HG03139 (cell line): ENCODE data around the gene CD300A.
"Not testable (repeated sequence)": the region's sequence is repeated elsewhere in the genome, so short reads cannot be mapped to it uniquely, and the experiment has no call there.

Experiments used
- ATAC-seq: cut with Tn5 transposase; IDR thresholded peaks from one replicate; pipeline ENCODE4 v1.9.1; 2021; ENCODE audit not compliant: unreplicated experiment

The CD300A gene

DNA sequence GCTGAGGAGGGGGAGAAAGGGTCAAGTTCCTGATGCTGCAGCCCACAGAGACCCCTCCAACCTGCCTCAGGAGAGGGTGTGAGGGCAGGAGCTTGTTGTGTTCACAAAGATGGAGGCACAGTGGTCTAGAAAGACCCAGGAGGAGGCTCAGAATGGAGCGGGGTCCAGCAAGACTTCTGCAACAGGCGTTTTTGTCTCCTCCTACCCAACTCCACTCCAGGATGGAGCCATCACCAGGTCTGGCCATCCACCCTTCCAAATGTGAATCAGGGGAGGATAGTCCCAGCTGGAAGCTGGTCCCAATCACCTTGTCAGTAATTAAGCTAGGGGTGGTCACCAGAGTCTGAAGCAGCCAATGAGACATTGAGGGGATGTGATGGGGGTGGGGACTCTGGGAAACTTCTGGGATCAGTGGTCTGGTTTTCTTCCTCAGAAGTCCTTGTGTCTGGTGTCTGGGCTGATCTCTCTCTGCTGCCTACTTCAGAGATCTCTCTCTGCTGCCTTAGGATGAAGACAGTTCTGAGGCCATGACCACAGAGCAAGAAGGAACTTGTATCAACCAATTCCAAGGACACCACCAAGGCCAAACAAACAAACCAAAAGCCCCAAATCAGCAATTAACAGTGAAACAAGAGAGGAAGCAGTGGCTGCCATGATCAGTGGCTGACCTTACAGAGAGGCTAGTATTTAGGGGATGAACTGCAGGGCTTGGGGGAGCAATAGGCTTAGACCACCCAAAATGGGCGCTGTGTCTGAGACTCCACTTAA, 50.3 kb downstream of the CD300A start:
- no peak for ATAC-seq

DNA sequence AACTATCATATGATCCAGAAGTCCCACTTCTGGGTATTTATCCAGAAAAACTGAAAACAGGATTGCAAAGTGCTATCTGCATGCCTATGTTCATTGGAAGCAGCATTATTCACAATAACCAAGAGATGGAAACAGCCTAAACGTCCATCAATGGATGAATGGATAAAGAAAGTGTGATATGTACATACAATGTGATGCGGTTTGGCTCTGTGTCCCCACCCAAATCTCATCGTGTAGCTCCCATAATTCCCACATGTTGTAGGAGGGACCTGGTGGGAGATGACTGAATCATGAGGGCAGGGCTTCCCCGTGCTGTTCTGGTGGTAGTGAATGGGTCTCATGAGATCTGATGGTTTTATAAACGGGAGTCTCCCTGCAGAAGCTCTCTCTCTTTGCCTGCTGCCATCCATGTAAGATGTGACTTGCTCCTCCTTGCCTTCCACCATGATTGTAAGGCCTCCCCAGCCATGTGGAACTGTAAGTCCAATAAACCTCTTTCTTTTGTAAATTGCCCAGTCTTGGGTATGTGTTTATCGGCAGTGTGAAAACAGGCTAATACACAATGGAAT, 52.1 kb downstream of the CD300A start:
- ATAC-seq, result not testable (repeated sequence)

DNA sequence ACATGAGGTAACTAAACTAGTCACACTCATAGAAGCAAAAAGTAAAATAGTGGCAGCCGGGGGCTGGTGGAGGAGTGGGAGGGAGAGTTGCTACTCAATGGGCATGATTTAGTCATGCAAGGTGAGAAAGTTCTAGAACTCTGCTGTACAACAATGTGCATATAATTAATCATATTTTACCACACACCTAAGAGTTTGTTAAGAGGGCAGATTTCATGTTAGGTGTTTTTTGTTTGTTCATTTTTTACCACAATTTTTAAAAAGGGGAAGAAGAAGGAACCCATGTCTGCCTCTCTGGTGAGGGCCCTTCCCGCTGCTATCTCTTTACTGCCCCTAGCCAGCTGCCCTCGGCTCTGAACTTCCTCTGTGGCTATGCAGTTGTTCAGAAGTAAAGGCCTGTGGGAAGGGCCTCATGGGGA, 53.6 kb downstream of the CD300A start:
- ATAC-seq, result no peak

DNA sequence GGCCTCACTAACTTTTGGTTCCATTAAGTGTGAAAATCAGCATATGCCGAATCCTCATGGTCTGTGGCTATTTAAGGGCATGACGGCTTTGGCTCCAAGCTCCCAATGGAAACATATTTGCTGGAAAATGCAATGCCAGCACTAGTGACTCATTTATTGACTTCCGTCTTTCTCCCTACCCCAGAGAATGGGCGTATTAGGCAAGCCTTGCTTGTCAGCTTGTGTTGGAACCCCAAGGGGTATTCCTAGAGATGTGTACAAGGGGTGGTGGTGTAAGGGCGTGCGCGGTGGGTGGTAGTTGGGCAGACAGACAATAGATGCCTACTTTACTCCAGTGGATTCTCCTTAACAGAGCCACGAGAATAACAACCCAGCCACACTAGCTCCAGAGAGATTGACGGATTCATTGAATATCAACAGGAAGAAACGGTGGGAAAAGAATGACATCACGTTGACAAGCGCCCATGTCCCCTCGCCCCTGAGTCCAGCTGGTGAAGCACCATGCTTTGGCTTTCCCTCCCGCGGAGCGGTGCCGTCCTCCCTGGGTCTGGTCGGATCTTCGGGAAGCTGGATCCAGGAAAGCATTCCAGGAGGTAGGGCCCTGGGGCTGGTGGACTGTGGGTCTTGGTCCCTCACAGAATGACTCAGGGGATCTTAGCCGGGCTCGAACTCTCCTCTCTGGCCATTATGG, 54.5 kb downstream of the CD300A start:
- ATAC-seq, result no peak

DNA sequence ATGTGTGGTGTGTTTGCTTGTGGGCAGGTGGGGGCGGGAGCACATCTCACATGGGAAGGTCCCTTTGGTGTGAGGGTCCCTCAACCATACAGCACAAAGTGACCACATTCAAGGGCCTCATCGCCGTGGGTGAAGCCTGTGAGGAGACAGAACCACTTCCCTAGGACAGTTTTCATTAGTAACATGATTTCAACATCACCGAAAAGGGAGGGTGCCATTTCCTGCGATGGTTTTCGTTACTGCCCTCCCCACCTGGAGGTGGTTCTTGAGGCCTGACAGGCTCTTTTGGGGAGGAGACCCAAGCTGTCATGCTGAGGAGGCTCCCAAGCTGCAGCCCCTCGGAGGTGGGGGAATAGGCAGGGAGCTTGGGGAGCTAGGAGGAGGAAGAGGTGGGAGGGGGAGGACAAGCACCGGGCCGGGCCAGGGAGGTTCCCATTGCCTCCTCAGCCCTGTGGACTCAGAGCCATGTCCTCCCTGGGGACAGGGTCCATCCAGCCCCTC, 55.3 kb downstream of the CD300A start:
- ATAC-seq, result no peak

DNA sequence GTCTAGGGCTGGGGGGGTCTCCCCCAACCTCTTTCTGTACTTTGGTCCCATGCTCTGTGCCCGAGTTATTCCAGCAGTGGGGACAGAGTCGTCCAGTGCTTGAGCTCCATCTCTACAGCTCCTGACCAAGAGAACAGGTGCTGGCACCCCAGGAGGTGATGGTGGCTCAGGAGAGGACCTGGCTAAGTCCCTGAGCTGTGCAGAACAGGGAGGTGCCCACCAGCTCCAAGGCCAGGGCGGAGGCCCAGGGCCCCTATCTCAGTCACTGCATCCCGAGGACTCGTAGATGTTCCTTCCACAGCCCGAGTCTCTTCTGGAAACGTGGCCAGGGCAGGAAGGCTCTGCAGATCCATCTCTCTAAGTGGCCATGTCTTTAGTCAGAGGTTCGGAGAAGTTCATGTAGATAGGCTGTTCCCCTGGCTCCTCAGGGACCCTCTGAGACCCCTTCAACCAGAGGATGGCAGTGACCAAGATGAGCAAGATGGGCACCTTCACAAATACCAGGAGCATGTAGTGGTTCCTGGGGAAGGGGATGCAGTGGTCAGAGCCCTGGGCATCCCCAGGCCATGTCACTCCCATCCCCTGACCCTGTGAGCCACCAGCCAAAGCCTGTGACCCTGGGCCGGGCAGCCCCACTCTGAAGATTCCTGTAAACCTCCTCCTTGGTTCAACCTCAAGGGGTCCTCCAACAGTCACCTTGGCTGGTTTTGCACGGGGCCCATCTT, 56.1 kb downstream of the CD300A start:
- no peak for ATAC-seq

DNA sequence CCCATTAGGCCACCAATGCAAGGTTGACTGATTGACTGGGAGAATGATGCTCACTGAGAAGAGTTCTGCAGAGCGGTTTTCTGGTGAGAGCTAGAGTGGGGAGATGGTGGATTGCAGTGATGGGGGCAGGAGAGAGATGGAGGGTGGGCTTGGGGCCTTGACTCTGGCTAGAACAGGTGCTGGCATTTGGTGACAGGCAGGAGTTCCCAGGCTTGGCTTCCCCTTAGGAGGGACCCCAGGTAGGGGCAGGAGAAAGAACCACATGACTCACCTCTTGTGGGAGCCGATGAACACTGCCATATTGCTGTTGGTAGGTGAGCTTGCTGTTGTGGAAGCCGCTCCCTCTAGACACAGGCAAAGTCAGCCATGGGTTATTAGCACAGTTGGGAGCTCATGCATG, 56.9 kb downstream of the CD300A start:
- ATAC-seq, result no peak

DNA sequence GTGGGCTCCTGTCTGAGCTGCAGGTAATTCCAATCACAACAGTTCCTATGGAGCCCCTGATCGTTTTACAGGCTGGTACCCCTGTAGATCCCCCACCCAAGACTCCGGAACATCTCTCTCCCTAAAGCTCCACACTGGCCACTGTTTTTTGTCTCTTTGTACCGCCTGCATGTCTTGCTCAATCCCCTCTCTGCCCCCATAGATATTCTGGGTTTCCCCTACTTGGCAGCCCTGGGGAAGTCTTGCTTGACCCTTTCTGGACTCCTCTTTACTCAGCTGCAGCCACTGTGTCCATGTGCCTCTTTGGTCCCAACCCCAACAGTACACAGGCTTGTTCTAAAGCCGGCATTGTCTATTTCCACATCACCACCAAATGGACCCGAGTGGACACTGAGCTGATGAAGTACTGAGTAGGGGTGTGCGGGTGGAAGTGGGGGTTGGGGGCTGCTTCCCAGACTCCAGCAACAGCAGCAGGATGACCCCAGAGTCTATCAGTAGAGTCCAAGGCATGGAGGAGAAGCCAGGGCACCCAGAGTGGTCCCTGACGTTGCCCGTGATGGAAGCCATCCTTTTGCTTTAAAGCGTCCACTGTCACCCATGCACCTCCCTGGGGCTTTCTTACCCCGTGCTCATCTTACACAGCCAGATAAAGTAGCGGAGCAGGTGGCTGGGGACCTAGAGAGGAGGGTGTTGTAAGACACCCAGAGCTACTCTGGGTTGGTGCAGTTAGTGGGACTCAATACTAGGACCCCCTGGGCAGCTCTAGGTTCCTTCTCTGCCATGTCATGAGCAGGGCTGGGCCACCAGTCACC, 58.4 kb downstream of the CD300A start:
- no peak for ATAC-seq

DNA sequence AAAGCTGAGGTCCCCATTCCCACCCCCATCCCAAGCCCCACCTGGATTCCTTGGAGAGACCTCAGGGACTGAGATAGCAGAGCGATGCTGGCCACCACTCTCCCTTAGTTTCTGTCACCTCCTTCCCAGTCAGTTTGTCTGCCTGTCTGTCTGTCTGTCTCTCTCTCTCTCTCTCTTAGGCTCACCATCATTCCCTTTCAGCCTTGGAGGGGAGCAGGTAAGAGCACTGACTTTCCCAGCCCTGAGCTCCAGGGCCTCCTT, 59.0 kb downstream of the CD300A start:
- ATAC-seq, result no peak

DNA sequence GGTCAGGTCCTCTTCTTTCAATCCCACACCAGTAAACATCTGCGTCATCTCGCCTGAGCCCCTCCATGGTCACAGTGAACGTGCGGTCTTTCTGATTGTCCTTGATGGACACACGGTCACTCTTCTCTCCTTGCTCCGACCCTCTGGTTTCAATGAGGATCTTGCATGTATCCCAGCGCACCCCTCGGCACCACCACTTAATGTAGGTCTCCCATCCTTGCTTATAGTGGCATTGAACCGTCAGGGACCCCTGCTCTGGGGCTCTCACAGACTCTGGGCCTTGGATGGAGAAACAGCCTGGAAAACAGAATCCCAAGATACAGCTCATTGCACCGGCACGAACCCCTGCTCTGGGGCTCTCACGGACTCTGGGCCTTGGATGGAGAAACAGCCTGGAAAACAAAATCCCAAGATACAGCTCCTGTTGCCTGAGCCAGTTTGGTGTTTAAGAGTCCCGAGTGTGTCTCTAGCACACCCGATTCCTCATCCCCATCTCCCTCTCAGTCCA, 59.4 kb downstream of the CD300A start:
- no peak for ATAC-seq

DNA sequence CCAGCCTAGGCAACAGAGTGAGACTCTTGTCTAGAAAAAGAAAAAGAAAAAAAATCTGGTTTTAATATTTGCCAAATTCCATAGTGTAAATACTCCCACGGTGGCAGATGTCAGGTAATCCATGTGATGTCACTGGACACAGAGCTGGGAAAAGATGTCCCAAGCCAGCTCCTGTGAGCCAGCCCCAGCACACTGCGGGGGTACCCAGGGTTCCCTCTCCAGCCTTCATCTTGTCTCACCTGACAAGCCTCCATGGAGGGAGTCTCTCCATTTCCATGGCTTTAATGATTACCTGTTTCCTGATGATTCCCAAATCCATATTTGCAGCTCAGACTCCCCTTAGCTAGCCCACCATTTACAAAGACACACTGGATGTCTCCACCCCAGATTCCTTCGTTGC, 60.2 kb downstream of the CD300A start:
- ATAC-seq, result no peak

DNA sequence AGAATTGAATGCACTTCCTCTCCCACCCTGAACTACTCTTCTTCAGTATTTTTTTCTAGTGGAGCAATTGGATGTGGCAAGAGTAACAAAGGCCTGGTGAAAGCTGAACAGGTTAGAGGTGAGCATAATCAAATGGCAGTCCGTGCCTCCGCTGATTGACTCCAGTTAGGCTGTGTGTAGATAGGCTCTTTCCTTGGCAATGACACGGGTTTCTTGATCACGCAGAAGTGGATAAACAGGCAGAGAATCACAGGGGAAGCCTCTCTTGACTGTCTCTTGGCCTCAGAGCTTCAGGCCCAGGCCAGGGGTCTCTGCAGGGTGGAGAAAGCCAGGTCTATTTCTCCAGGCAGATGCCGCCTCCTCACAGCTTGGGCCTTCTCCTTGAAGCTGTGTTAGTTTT, 60.6 kb downstream of the CD300A start:
- no peak for ATAC-seq

DNA sequence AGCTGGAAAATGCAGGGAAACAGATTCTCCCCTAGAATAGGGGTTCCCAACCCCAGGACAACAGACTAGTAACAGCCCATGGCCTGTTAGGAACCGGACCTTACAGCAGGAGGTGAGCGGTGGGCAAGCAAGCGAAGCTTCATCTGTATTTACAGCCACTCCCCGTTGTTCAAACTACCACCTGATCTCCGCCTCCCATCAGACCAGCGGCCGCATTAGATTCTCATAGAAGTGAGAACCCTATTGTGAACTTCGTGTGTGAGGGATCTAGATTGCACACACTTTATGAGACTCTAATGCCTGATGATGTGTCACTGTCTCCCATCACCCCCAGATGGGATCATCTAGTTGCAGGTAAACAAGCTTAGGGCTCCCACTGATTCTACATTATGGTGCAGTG, 61.3 kb downstream of the CD300A start:
- ATAC-seq, result no peak

DNA sequence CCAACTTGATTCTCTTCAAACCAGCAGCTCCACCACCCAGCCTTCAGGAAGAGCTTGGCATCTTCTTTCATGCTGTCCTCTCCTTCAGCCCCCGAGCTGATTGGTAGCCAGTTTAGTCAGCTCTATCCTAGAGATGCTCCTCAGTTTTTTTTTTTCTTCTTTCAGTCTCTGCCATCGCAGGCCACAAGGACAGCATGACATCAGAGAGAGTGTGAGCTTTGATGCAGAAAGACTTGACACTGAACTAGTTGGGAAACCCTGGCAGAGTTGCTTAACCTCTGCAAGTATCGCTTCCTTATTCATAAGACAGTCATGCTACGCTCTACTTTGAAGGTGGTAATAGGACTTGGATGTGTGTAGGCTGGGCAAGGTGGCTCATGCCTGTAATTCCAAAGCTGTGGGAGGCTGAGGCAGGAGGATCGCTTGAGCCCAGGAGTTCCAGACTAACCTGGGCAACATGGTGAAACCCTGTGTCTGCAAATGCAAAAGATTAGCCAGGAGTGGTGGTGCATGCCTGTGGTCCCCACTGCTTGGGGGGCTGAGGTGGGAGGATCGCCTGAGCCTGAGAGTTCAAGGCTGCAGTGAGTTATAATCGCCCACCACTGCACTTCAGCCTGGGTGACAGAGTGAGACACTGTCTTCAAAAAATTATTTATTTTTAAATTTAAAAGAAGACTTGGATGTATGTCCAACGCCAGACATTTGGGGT, 62.2 kb downstream of the CD300A start:
- ATAC-seq, result peak; percentile 57

DNA sequence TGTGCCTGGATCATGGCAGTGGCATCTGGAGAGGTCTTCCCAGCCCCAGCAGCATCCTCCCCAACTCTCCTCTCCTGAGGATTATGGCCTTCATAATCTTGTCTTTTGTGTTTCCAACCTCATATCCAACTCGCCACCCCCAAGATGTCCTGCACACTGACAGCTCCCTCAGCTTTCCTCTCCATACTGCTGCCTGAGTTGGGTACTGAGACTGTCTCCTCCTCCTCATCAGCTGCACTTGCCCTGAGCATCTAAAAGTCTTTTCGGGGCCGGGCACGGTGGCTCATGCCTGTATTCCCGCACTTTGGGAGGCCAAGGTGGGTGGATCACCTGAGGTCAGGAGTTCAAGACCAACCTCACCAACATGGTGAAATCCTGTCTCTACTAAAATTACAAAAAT, 62.8 kb downstream of the CD300A start:
- ATAC-seq, result no peak

DNA sequence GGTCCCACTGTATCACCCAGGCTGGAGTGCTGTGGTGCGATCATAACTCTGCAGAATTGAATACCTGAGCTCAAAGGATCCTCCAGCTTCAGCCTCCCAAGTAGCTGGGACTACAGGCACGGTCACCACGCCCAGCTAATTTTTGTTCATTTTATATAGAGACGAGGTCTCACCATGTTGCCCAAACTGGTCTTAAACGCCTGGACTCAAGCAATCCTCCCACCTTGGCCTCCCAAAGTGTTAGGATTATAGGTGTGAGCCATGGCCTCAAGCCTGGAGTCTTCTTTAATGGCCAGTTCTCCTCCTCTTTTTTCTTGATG, 64.4 kb downstream of the CD300A start:
- ATAC-seq, result no peak

DNA sequence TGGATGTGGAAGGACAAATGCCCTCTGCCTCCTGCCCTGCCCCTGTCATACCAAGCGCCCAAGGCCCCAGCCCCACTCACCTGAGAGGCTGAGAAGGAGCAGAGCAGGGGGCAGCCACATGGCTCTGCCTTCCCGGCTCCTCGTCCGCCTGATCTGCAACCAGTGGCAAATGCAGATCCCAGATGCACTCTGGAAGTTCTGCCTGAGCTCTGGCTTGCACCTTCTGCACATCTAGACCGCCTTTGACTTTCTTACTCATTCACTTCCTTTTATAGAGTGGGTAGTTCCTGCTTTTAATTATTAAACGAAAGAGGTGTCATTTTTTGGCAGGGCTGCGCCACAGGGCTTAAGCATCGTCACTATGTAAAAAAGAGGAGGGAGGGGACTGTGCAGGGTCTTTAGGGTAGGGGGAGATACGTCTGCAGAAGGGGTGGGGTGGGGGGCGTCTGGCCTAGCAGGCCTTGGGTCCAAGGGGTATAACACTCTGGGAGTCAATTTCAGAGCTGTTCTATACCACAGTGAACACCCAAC, 64.9 kb downstream of the CD300A start, which contains the start of gene CD300LB:
TSS of gene CD300LB (minus strand) at position 245 of the 531 bp plus-strand sequence. CDS start at position 120, 125 bp downstream.
- no peak for ATAC-seq

DNA sequence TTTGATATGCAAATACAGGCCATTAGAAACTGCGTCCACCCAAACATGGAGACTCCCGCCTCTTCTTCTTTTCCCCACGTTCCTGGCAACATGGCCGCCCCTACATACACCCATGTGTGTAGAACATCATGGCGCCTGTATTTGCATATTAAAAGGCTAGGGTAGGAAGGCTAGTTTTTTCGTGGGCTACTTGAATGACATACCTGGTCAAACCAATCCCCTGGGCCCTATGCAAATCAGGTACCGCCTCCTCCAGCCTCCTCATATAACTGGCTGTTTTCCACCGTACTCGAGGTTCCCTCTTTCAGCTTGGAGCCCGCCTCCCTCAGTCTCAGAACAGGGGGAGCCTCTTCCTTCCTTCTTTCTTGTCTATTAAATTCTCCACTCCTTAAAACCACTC, 65.7 kb downstream of the CD300A start:
- ATAC-seq, result no peak
